Measurements from ENCODE around the gene HYAL4. TPM values are rescaled to one million over a fixed set of nuclear protein-coding genes. Genes with fewer than 3 reads are reported as not detected.
"Not testable (repeated sequence)": the region's sequence is repeated elsewhere in the genome, so short reads cannot be mapped to it uniquely, and the experiment has no call there.

HYAL4 gene
- total RNA-seq, 1 donor from 2014 or later: not detected

DNA sequence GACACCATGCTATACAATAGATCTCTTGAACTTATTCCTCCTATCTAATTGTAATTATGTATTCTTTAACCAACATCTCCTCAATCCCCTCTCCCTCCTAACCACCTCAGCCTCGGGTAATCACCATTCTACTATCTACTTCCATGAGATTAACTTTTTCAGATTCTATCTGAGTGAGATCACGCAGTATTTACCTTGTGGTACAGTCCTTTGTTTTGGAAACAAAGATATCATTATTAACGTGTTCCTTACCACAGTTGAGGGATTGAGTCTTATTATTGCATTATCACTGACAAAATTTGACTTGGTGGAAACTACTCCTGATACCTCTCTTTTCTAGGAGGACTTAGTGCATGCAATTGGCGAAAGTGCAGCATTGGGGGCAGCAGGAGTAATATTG is 26.0 kb upstream of the HYAL4 start:
- no peaks in the 10 kb centered on the region for H3K9me3 Mint-ChIP-seq (ENCODE audit: low read depth)
- DNase-seq (ENCODE audit: low spot score, unreplicated experiment): no peak
- no peak overlapping the region for H3K27ac Mint-ChIP-seq
- no peaks in the 10 kb centered on the region for H3K27me3 Mint-ChIP-seq
- H3K36me3 Mint-ChIP-seq (ENCODE audit: insufficient read depth): no peaks in the 10 kb centered on the region
- H3K4me1 Mint-ChIP-seq (ENCODE audit: low read depth): peaks cover 3% of the 10 kb centered on the region
- TF ChIP-seq, protein P1, sequence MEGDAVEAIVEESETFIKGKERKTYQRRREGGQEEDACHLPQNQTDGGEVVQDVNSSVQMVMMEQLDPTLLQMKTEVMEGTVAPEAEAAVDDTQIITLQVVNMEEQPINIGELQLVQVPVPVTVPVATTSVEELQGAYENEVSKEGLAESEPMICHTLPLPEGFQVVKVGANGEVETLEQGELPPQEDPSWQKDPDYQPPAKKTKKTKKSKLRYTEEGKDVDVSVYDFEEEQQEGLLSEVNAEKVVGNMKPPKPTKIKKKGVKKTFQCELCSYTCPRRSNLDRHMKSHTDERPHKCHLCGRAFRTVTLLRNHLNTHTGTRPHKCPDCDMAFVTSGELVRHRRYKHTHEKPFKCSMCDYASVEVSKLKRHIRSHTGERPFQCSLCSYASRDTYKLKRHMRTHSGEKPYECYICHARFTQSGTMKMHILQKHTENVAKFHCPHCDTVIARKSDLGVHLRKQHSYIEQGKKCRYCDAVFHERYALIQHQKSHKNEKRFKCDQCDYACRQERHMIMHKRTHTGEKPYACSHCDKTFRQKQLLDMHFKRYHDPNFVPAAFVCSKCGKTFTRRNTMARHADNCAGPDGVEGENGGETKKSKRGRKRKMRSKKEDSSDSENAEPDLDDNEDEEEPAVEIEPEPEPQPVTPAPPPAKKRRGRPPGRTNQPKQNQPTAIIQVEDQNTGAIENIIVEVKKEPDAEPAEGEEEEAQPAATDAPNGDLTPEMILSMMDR (IDR thresholded peaks at IDR 0.05; ENCODE audit: unreplicated experiment): no peak
- no peak overlapping the region for H3K4me3 Mint-ChIP-seq (ENCODE audit: low read depth)

DNA sequence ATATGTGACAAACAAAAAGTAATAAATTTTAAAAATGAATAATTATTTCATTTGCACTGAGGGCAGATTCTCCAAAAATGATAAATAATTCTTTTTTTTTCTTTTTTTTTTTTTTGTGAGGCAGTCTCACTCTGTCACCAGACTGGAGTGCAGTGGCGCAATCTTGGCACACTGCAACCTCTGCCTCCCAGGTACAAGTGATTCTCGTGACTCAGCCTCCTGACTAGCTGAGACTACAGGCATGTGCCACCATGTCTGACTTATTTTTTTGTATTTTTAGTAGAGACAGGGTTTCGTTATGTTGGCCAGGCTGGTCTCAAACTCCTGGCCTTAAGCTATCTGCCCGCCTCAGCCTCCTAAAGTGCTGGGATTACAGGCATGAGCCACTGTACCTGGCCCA is 25.2 kb upstream of the HYAL4 start:
- H3K27me3 Mint-ChIP-seq; H3K36me3 Mint-ChIP-seq (ENCODE audit: insufficient read depth); H3K27ac Mint-ChIP-seq; H3K9me3 Mint-ChIP-seq (ENCODE audit: low read depth); DNase-seq (ENCODE audit: low spot score, unreplicated experiment); H3K4me1 Mint-ChIP-seq (ENCODE audit: low read depth); H3K4me3 Mint-ChIP-seq (ENCODE audit: low read depth): not testable (repeated sequence)

DNA sequence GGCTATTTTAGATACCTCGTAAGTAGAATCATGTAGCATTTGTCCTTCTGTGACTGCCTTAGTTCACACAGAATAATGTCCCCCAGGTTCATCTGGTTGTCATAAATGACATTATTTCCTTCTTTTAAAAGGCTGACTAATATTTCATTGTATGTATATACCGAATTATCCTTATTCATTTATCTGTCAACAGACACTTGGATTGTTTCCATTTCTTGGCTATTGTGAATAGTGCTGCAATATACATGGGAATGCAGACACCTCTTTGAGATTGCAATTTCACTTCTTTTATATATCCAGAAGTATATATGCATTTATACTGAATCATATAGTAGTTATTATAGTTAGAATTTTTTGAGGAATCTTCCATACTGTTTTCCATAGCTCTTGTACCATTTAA is 24.1 kb upstream of the HYAL4 start:
- no peak overlapping the region for H3K4me3 Mint-ChIP-seq (ENCODE audit: low read depth)
- no peaks in the 10 kb centered on the region for H3K9me3 Mint-ChIP-seq (ENCODE audit: low read depth)
- no peak for DNase-seq (ENCODE audit: low spot score, unreplicated experiment)
- H3K27me3 Mint-ChIP-seq: no peaks in the 10 kb centered on the region
- no peaks in the 10 kb centered on the region for H3K36me3 Mint-ChIP-seq (ENCODE audit: insufficient read depth)
- H3K4me1 Mint-ChIP-seq (ENCODE audit: low read depth): peaks cover 13% of the 10 kb centered on the region
- TF ChIP-seq, protein P1 (IDR thresholded peaks at IDR 0.05; ENCODE audit: unreplicated experiment): no peak
- H3K27ac Mint-ChIP-seq: no peak overlapping the region

DNA sequence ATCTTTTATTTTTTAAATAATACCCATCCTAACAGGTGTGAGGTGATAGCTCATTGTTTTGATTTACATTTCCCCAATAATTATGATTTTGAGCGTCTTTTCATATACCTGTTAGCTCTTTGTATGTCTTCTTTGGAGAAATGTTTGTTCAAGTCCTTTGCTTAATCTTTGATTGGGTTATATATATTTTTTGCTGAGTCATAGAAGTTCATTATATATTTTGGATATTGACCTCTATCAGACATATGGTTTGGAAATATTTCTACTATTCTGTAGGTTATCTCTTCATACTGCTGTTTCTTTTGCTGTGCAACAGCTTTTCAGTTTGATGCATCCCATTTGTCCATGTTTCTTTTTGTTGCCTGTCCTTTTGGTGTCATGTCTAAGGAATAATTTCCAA is 23.6 kb upstream of the HYAL4 start:
- TF ChIP-seq, protein P1 (IDR thresholded peaks at IDR 0.05; ENCODE audit: unreplicated experiment): no peak
- Mint-ChIP-seq H3K27ac (no peak overlapping the region), H3K4me3 (ENCODE audit: low read depth) (no peak overlapping the region)

DNA sequence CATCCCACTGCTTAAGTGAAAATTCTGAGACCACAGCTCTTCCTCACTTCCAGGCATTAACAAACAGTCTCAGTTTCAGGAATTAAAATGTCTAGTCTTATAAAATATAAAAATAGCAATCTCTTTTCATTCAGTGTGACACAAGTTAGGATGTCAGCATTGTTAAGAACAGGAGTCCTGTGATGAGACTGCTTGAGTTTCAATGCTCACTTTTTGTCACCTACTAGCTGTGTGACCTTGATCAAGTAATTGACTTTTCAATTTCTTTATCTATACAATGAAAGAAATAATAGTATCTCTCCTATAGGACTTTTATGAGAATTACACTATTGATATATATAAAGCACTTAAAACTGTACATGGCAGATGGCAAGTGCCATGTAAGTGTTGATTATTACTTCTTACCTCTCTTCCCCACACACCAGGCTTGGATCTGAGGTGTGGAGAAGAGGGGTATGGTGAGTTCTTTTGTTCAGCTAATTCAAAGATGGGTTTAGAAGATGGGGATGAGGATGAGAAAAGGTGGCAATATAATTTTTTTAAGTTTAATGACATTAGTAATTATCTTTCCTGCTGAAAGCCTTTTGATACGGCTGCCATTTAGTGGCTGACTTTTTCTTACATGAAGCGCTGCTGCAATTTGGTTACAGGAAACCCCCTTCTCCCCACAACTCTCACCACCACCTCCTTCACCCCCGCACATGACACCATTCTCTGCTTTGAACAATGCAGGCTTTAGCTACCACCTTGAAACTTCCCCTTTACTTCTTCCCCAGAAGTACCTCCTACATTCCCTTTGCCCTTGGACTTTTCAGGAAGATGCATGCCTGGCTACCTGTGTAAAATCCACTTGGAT is 20.8 kb upstream of the HYAL4 start:
- H3K27ac Mint-ChIP-seq: no peak overlapping the region

More for the DNA sequence above, 23.6 kb upstream of the HYAL4 start:
- no peak for DNase-seq (ENCODE audit: low spot score, unreplicated experiment)
- Mint-ChIP-seq H3K27me3 (no peaks in the 10 kb centered on the region), H3K9me3 (ENCODE audit: low read depth) (no peaks in the 10 kb centered on the region), H3K4me1 (ENCODE audit: low read depth) (peaks cover 13% of the 10 kb centered on the region), H3K36me3 (ENCODE audit: insufficient read depth) (no peaks in the 10 kb centered on the region)

More for the DNA sequence above, 20.8 kb upstream of the HYAL4 start:
- no peak for DNase-seq (ENCODE audit: low spot score, unreplicated experiment)
- no peaks in the 10 kb centered on the region for H3K27me3 Mint-ChIP-seq
- H3K36me3 Mint-ChIP-seq (ENCODE audit: insufficient read depth): no peaks in the 10 kb centered on the region
- peaks cover 9% of the 10 kb centered on the region for H3K4me1 Mint-ChIP-seq (ENCODE audit: low read depth)
- no peak overlapping the region for H3K4me3 Mint-ChIP-seq (ENCODE audit: low read depth)
- TF ChIP-seq, protein P1 (IDR thresholded peaks at IDR 0.05; ENCODE audit: unreplicated experiment): no peak
- no peaks in the 10 kb centered on the region for H3K9me3 Mint-ChIP-seq (ENCODE audit: low read depth)

All from progenitor cell of endocrine pancreas (in vitro differentiated cells).